GM12801 (cell line): ENCODE results near the gene ENDOU.

ENCODE experiments used
- TF ChIP-seq, protein P1 (sequence below): IDR thresholded peaks from one replicate; pipeline ENCODE4 v1.5.1; 2011; ENCODE audit warnings: control low read depth; ENCODE audit not compliant: insufficient read length; ENCODE audit errors: extremely low read depth

The ENDOU gene

DNA sequence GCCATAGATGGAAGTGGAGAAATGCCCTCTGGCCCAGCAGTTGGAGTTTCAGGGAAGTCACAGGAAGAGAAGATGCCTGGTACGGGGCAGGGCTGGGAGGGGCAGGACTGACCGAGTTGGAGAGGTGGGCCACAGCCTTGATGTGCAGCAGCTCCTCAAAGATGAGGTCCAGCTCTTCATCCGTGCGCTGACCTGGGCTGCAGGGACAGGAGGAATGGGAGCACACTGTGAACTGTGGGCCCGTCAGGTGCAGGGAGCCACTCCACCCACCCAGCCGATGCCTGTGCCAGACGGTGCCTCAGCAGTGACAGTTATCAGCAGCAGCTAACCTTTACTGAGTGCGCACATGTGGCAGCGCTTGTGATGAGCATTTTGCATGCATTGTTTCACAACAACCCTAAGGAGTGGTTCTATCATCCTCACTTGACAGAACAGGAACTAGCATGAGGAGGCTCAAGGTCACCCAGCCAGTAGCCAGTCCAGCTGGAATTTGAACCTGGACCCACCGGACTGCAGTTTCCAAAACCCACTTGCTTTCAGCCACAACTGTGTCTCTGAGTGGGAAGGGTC, 25.0 kb upstream of the ENDOU start:
- TF ChIP-seq, protein P1, sequence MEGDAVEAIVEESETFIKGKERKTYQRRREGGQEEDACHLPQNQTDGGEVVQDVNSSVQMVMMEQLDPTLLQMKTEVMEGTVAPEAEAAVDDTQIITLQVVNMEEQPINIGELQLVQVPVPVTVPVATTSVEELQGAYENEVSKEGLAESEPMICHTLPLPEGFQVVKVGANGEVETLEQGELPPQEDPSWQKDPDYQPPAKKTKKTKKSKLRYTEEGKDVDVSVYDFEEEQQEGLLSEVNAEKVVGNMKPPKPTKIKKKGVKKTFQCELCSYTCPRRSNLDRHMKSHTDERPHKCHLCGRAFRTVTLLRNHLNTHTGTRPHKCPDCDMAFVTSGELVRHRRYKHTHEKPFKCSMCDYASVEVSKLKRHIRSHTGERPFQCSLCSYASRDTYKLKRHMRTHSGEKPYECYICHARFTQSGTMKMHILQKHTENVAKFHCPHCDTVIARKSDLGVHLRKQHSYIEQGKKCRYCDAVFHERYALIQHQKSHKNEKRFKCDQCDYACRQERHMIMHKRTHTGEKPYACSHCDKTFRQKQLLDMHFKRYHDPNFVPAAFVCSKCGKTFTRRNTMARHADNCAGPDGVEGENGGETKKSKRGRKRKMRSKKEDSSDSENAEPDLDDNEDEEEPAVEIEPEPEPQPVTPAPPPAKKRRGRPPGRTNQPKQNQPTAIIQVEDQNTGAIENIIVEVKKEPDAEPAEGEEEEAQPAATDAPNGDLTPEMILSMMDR = no peak

DNA sequence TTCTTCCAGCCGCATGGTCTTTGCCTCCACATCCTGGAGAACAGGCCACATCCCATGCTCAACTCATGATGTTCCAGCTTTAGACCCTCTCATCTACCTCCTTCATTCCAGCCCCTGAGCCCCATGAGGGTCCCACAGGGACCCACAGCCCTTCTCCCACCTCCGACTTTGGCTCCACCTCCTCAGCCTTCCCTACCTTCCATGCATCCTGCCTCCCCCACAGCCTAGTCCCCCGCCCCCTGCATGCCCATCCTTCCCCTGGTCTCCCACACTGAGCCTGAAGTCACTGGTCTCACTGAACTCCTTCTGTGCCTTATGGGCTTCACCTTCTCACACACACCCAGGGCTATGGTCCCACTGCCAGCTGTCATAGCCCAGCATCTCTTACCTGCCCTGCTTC, 23.6 kb upstream of the ENDOU start:
- TF ChIP-seq, protein P1 = no peak

GRCh38 chr12:47748507-47748828, 23.2 kb upstream of the ENDOU start:
- TF ChIP-seq, protein P1 = no peak

DNA sequence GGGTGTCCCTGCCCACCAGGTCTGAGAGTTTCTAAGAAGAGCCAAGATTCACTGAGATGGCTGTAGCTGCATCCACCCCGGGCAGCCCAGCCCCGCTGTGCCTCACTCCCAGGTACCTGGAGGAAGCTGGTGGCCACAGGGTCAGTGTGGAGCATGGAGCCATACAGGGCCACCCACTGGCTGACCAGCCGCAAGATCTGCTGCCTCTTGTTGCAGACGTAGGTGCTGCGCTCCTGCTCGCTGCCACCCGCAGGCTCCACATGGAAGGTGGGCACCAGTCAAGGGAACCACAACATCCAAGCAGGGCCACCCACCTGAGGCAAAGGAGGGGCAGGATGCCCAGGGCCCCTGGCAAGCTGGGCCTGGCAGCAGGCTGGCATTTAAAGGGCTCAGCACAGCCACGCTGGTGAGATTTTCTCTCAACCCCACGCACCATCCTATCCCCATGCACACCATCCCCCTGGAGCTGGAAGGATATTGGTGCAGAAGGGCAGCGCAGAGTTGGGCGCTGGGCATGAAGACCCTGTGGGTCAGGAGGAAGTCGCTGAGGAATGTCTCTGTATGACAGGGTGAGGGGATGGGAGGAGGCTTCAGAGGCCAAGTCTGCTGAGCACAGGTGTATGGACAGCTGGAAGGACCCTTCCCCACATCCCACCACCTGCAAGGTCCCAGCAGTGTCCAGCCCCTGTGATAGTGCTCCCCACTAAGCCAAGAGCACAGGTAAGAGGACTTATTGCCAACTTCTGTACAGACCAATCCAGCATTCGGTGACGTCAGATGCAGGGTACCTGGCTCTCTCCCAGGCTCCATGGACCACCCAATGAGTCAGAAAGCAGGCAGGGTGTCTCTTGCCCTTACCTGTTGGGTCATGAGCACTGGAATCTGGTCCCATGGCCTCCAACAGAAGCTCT, 22.6 kb upstream of the ENDOU start:
- TF ChIP-seq, protein P1 = no peak

DNA sequence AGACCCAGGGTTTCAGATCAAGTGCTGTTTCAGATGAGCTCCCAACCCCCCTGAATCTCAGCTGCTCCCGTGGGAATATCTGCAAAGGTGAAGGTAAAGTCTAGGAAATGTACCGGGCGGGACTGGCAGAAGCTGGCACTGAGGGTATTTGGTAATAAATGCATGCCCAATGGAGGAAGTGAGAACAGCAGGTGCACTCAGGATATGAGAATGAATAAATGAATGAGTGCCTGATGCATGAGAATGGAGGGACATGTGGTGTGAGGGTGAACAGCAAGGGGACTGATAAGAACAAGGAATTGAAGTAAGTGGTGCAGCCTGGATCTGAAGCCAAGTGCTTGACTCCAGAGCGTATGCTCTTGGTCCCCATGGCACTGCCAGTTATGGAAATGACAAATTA, 21.8 kb upstream of the ENDOU start:
- TF ChIP-seq, protein P1 = no peak

DNA sequence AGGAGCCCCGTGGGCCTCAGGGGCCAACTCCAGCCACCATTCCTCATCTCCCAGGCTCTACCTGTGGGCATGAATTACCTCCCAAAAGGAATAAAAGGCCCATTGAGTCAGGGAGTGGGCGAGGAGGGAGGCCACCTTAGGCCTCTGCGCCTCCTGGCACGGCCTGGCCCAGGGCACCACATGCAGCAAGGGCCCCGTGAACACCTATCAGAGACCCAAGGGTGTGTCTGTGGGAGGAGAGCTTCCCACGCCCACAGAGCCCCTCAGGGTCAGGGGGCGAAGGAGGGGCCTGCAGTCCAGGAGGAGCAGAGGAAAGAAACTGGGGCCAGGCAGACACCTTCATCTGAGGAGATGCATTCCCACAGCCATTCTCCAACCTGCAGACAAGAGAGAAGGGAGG, 21.2 kb upstream of the ENDOU start:
- TF ChIP-seq, protein P1 = no peak

DNA sequence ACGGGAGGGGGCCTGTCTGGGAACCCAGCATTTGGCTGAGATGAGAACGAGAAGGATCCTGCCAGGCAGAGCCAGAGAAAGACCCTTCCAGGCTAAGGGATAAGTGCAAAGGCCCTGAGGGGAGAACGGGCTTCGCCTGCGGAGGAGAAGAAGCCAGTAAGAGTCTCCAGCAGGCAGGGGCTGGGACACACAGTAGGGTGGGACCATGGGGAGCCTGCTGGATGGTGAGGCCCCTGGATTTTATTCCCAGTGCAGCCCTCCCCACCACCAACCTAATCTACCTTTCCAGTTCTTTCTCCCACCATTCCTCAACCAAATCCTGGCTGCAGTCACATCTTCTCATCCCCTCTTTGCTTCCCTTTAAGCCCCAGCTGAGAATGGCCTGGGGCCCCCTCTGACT, 20.8 kb upstream of the ENDOU start:
- TF ChIP-seq, protein P1 = no peak
